Body of pancreas (tissue), 4 donors: ENCODE results near the gene PRKD1. TPM values are rescaled to one million over a fixed set of nuclear protein-coding genes. Genes with fewer than 3 reads are reported as not detected.

Experiments
- ATAC-seq: fragments of 150-250 bp; one replicate; pipeline ENCODE4 v1.9.1; 2016
- DNase-seq, 4 donors: peaks; one replicate each; pipeline ENCODE4 v3.0.0-alpha.2; 2019
- H3K27ac ChIP-seq, 4 donors: fragments of 200-600 bp; sonication (generic); 1 replicate in 3 of 4; 2 replicates in 1 of 4; pipeline versions ENCODE4 v1.5.1 to v1.6.1; 2016 to 2019; ENCODE audit warnings: mild to moderate bottlenecking in 1 of 4, mixed read lengths in 1 of 4, moderate library complexity in 1 of 4
- H3K27me3 ChIP-seq, 2 donors: fragments of 200-600 bp; sonication (generic); one replicate each; pipeline ENCODE4 v1.6.0; 2016; ENCODE audit warnings: mild to moderate bottlenecking in 1 of 2
- H3K36me3 ChIP-seq, 2 donors: fragments of 200-600 bp; sonication (generic); replicated peaks in 1 of 2; 2 replicates each; pipeline ENCODE4 v1.5.1; 2016; ENCODE audit warnings: low read depth in 2 of 2; ENCODE audit not compliant: insufficient read depth in 1 of 2
- H3K4me1 ChIP-seq: fragments of 200-600 bp; sonication (generic); one replicate; pipeline ENCODE4 v1.6.0; 2016
- H3K4me3 ChIP-seq, 2 donors: fragments of 200-600 bp; sonication (generic); 1 replicate in 1 of 2; 2 replicates in 1 of 2; pipeline ENCODE4 v1.5.1; 2016 to 2019
- H3K9me3 ChIP-seq, 3 donors: fragments of 200-600 bp; sonication (generic); 1 replicate in 2 of 3; 2 replicates in 1 of 3; pipeline ENCODE4 v1.5.1; 2016
- POLR2A ChIP-seq, 3 donors: fragments of 450-650 bp; IDR thresholded peaks; one replicate each; pipeline ENCODE4 v1.6.1; 2016; ENCODE audit warnings: antibody characterized with exemption in 3 of 3, mild to moderate bottlenecking in 2 of 3
- WGBS, 2 donors: methylation state at CpG; one replicate each; pipeline ENCODE4 v1.1.5; 2017; 5-methylcytosine and 5-hydroxymethylcytosine counted together
- intact Hi-C: fragments of 100-400 bp; cut with DNase I; formaldehyde crosslinking; loops from one replicate; pipeline ENCODE4 v1.15.1; 2023
- total RNA-seq, 2 donors: library from RNA; depleted of rRNA; stranded (reverse); fragments of >200 nt; gene quantifications; one replicate each; pipeline ENCODE4 v1.1.0, GENCODE V29; 2016
- TF ChIP-seq, protein P1 (sequence below), 7 experiments: fragments of 450-650 bp in 4 of 7; fragments of 200-600 bp in 3 of 7; sonication (generic) in 3 of 7; IDR thresholded peaks; one replicate each; pipeline ENCODE4 v1.5.1; 2016 to 2019; ENCODE audit warnings: antibody characterized with exemption in 7 of 7

The PRKD1 gene
- total RNA-seq, 2 donors from 2014 or later = 5.3 to 14.8 TPM

DNA sequence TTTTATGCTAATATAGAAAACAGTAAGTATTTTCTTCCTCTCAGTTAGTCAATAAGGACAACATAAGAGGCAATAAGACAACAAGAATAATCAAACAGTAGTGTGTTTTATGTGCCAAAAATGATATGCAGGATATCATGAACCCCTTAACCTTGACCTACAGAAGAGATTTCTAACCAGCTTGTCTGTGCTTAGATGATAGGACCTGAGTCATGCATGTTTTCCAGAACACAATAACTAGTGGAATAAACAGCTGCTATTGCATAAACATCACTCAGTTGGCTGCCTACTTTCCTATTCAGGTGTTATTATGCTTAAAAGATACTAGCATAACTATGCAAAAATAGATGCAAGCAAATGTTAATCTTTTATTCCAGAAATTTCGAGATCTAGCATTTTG lies 282.5 kb downstream of the PRKD1 start:
- Histone ChIP-seq H3K36me3 (no peaks in the 10 kb centered on the region), H3K4me3 (no peak overlapping the region), H3K4me1 (peaks cover 37% of the 10 kb centered on the region), H3K27me3 (no peaks in the 10 kb centered on the region), H3K27ac (peak overlapping the region in 1 of 4 donors; percentile 0), H3K9me3 (peaks cover 0 to 20% (median 3%) of the 10 kb centered on the region in 3 donors)
- TF ChIP-seq, protein P1, sequence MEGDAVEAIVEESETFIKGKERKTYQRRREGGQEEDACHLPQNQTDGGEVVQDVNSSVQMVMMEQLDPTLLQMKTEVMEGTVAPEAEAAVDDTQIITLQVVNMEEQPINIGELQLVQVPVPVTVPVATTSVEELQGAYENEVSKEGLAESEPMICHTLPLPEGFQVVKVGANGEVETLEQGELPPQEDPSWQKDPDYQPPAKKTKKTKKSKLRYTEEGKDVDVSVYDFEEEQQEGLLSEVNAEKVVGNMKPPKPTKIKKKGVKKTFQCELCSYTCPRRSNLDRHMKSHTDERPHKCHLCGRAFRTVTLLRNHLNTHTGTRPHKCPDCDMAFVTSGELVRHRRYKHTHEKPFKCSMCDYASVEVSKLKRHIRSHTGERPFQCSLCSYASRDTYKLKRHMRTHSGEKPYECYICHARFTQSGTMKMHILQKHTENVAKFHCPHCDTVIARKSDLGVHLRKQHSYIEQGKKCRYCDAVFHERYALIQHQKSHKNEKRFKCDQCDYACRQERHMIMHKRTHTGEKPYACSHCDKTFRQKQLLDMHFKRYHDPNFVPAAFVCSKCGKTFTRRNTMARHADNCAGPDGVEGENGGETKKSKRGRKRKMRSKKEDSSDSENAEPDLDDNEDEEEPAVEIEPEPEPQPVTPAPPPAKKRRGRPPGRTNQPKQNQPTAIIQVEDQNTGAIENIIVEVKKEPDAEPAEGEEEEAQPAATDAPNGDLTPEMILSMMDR (IDR thresholded peaks at IDR 0.05) = no peak
- TF ChIP-seq POLR2A (IDR thresholded peaks at IDR 0.05) = no peak
- 39 to 43% methylated on average over 1 of the region's 1 CpG for WGBS, 2 donors
- ATAC-seq = no peak
- no peak for DNase-seq
- intact Hi-C loops = no loop called here

DNA sequence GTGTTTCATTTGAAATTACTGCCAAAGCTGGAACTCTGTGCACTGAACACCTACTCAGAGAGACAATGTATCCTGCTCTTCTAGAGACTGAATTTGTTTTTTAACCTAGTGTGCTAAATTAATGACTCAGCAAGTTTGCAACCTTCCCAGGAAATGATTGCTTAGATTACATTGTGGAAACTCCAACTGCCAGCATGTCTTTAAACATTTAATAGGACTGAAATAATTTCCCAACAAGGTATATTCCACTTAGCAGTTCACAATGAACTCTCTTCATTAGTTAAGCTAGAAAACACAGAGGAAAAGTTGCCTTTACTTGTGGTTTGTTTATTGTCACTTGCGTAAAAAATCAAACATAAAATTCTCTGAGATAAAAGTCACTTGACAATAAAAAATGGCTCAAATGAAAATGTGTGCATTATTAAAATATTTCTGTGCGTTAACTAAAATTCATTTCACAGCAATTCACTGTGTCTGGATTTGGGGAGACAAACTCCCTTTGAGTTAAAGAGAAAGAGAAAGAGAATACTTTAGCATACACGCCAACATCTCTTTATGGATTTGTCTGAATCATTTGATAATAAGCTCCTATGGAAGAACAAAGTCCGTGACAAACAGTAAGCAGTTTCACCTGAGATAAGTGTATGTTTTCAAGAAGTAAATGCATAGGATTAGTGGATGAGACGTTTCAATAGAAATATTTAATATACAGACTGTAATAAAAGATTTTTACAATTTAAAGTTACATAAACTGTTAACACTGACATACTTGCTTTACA lies 284.0 kb downstream of the PRKD1 start:
- peaks cover 25% of the 10 kb centered on the region for H3K4me1 ChIP-seq
- TF ChIP-seq POLR2A (IDR thresholded peaks at IDR 0.05) = no peak
- H3K27ac ChIP-seq = peak overlapping the region in 2 of 4 donors; percentile 1 to 30
- H3K4me3 ChIP-seq = no peak overlapping the region
- H3K36me3 ChIP-seq = no peaks in the 10 kb centered on the region
- WGBS, 2 donors = 31 to 38% methylated on average over 5 of the region's 5 CpGs
- peaks cover 0 to 11% (median 3%) of the 10 kb centered on the region in 3 donors for H3K9me3 ChIP-seq
- H3K27me3 ChIP-seq = no peaks in the 10 kb centered on the region
- peak; percentile 73 for ATAC-seq
- DNase-seq = no peak
- intact Hi-C loops = no loop called here

DNA sequence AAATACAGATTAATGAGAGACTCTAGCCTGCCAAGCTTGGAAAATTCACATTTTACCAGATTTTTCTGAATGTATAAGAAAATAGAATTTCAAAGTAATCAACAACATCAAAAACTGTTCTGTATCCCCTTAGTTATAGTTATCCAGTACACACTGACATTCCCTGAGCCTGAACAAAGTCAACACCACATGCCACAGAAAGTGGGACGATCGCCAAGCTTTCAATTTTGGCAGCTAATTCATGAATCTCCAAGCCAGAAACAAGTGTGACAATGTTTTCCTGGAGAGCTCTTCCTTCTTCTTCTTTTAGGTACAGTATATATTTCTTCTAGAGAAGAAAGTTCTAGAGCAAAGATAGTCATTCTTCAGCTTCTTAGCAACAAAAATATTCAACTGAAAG lies 290.2 kb downstream of the PRKD1 start:
- WGBS, 2 donors = 3 to 7% methylated on average over 2 of the region's 2 CpGs
- H3K36me3 ChIP-seq = no peaks in the 10 kb centered on the region
- no peaks in the 10 kb centered on the region for H3K9me3 ChIP-seq
- intact Hi-C loops = no loop called here
- peak overlapping the region in 3 of 4 donors; percentile 28 to 47 (median 43) for H3K27ac ChIP-seq
- peaks cover 30% of the 10 kb centered on the region for H3K4me1 ChIP-seq
- H3K4me3 ChIP-seq = no peak overlapping the region
- DNase-seq = peak; percentile 85 to 90 (median 88)
- no peak for TF ChIP-seq POLR2A (IDR thresholded peaks at IDR 0.05)
- TF ChIP-seq, protein P1 (IDR thresholded peaks at IDR 0.05) = no peak
- no peaks in the 10 kb centered on the region for H3K27me3 ChIP-seq
- ATAC-seq = peak; percentile 82

DNA sequence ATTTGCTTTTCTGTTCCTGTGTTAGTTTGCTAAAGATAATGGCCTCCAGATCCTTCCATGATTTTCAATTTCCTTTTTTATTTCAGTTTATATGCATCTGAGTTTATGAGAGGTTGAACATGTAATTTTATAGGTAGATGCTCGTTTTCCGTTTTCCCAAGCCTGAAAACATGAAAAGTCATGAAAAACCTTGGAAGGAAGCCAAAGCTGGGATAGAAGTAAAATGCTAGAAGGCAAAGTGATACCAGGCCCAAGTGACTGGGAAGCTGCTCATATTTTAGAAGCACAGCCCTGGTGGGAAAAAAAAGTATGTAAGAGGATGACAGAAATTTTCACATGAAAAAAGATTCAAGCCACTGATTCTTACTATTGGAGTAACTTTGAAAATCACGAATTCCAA lies 290.8 kb downstream of the PRKD1 start:
- ATAC-seq = no peak
- no peak overlapping the region for H3K4me3 ChIP-seq
- H3K27me3 ChIP-seq = no peaks in the 10 kb centered on the region
- WGBS, 2 donors = 48 to 50% methylated on average over 3 of the region's 3 CpGs
- H3K36me3 ChIP-seq = no peaks in the 10 kb centered on the region
- no peak for TF ChIP-seq POLR2A (IDR thresholded peaks at IDR 0.05)
- TF ChIP-seq, protein P1 (IDR thresholded peaks at IDR 0.05) = no peak
- intact Hi-C loops = no loop called here
- DNase-seq = no peak
- peaks cover 30% of the 10 kb centered on the region for H3K4me1 ChIP-seq
- no peaks in the 10 kb centered on the region for H3K9me3 ChIP-seq
- H3K27ac ChIP-seq = peak overlapping the region in 1 of 4 donors; percentile 47

DNA sequence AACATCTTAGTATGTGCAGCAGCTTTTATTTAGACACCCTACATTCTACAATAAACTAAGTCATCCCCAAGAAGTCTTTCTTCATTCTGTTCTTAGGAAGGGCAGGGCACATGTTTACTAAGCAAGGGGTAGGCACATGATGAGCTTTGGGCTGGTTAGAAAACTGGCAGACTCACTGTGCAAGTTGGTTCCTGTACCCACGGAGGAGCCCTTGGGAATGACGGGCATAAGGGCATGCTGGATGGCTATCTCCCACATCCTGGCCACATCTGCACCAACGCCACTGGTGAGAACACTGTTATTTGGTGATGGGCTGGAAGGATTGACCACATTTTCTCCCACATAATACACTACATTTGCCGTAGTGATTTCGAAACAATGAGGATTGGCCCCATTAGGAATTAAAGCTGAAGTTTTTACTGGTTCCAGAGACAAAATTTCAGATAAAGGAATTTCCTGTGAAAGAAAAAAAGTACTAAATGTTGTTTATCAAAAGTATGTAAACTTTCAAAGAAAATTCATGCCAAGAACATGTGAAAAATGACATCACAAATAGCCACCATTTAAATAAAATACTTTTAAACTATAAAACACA lies 297.0 kb downstream of the PRKD1 start:
- no peak overlapping the region for H3K4me3 ChIP-seq
- no peaks in the 10 kb centered on the region for H3K9me3 ChIP-seq
- no peak for TF ChIP-seq POLR2A (IDR thresholded peaks at IDR 0.05)
- TF ChIP-seq, protein P1 (IDR thresholded peaks at IDR 0.05) = no peak
- no peaks in the 10 kb centered on the region for H3K36me3 ChIP-seq
- no peak overlapping the region for H3K27ac ChIP-seq
- peaks cover 9% of the 10 kb centered on the region for H3K4me1 ChIP-seq
- ATAC-seq = no peak
- H3K27me3 ChIP-seq = no peaks in the 10 kb centered on the region
- intact Hi-C loops = no loop called here
- 88 to 97% methylated on average over 4 to 5 of the region's 5 CpGs for WGBS, 2 donors
- DNase-seq = no peak
